ENCODE results near the gene PARD6G. TPM values are rescaled to one million over a fixed set of nuclear protein-coding genes. Genes with fewer than 3 reads are reported as not detected.

The PARD6G gene
- total RNA-seq, 3 donors from 2014 or later: 0.58 to 8.5 (median 2.0) TPM

- DNase-seq (no peak), ATAC-seq (no peak)
Observed at GRCh38 chr18:80190311-80190710, 57.0 kb downstream of the PARD6G start.

GRCh38 chr18:80189531-80189865 lies 57.8 kb downstream of the PARD6G start:
- no peaks in the 10 kb centered on the region for H3K9me3 ChIP-seq
- intact Hi-C loops (cut with DNase I, micrococcal nuclease): no loop called here
- H3K4me3 ChIP-seq: no peak overlapping the region
- DNase-seq: no peak
- ATAC-seq: no peak
- H3K36me3 ChIP-seq (ENCODE audit: low read depth): no peaks in the 10 kb centered on the region
- no peak for TF ChIP-seq CTCF (IDR thresholded peaks at IDR 0.05)
- no peaks in the 10 kb centered on the region for H3K4me1 ChIP-seq (ENCODE audit: low read depth)

More at GRCh38 chr18:80190311-80190710, 57.0 kb downstream of the PARD6G start:
- no peaks in the 10 kb centered on the region for H3K36me3 ChIP-seq (ENCODE audit: low read depth)
- no peaks in the 10 kb centered on the region for H3K9me3 ChIP-seq
- H3K4me3 ChIP-seq: no peak overlapping the region
- intact Hi-C loops (cut with DNase I, micrococcal nuclease): no loop called here
- H3K4me1 ChIP-seq (ENCODE audit: low read depth): no peaks in the 10 kb centered on the region
- no peak for TF ChIP-seq CTCF (IDR thresholded peaks at IDR 0.05)

- TF ChIP-seq CTCF (IDR thresholded peaks at IDR 0.05): no peak
Observed at GRCh38 chr18:80188643-80189530, 58.4 kb downstream of the PARD6G start.

GRCh38 chr18:80187956-80188642 lies 59.2 kb downstream of the PARD6G start:
- no peaks in the 10 kb centered on the region for H3K9me3 ChIP-seq
- H3K4me1 ChIP-seq (ENCODE audit: low read depth): no peaks in the 10 kb centered on the region
- DNase-seq (no peak), ATAC-seq (no peak)
- no peak for TF ChIP-seq CTCF (IDR thresholded peaks at IDR 0.05)
- no peak overlapping the region for H3K4me3 ChIP-seq
- no peaks in the 10 kb centered on the region for H3K36me3 ChIP-seq (ENCODE audit: low read depth)
- intact Hi-C loops (cut with DNase I, micrococcal nuclease): no loop called here

More at GRCh38 chr18:80188643-80189530, 58.4 kb downstream of the PARD6G start:
- no peaks in the 10 kb centered on the region for H3K9me3 ChIP-seq
- H3K36me3 ChIP-seq (ENCODE audit: low read depth): no peaks in the 10 kb centered on the region
- H3K4me1 ChIP-seq (ENCODE audit: low read depth): no peaks in the 10 kb centered on the region
- no peak for ATAC-seq
- intact Hi-C loops (cut with DNase I, micrococcal nuclease): no loop called here
- DNase-seq: no peak
- H3K4me3 ChIP-seq: no peak overlapping the region

GRCh38 chr18:80185545-80185944 lies 61.8 kb downstream of the PARD6G start:
- Histone ChIP-seq H3K4me3 (no peak overlapping the region), H3K4me1 (ENCODE audit: low read depth) (no peaks in the 10 kb centered on the region), H3K9me3 (no peaks in the 10 kb centered on the region), H3K36me3 (ENCODE audit: low read depth) (no peaks in the 10 kb centered on the region)
- ATAC-seq (no peak), DNase-seq (no peak)
- TF ChIP-seq CTCF (IDR thresholded peaks at IDR 0.05): no peak
- intact Hi-C loops (cut with DNase I, micrococcal nuclease): no loop called here

Data from mucosa of descending colon (tissue), 3 donors.